ENCODE measurements around the gene VPS35L.

The VPS35L gene, protein sequence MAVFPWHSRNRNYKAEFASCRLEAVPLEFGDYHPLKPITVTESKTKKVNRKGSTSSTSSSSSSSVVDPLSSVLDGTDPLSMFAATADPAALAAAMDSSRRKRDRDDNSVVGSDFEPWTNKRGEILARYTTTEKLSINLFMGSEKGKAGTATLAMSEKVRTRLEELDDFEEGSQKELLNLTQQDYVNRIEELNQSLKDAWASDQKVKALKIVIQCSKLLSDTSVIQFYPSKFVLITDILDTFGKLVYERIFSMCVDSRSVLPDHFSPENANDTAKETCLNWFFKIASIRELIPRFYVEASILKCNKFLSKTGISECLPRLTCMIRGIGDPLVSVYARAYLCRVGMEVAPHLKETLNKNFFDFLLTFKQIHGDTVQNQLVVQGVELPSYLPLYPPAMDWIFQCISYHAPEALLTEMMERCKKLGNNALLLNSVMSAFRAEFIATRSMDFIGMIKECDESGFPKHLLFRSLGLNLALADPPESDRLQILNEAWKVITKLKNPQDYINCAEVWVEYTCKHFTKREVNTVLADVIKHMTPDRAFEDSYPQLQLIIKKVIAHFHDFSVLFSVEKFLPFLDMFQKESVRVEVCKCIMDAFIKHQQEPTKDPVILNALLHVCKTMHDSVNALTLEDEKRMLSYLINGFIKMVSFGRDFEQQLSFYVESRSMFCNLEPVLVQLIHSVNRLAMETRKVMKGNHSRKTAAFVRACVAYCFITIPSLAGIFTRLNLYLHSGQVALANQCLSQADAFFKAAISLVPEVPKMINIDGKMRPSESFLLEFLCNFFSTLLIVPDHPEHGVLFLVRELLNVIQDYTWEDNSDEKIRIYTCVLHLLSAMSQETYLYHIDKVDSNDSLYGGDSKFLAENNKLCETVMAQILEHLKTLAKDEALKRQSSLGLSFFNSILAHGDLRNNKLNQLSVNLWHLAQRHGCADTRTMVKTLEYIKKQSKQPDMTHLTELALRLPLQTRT

DNA sequence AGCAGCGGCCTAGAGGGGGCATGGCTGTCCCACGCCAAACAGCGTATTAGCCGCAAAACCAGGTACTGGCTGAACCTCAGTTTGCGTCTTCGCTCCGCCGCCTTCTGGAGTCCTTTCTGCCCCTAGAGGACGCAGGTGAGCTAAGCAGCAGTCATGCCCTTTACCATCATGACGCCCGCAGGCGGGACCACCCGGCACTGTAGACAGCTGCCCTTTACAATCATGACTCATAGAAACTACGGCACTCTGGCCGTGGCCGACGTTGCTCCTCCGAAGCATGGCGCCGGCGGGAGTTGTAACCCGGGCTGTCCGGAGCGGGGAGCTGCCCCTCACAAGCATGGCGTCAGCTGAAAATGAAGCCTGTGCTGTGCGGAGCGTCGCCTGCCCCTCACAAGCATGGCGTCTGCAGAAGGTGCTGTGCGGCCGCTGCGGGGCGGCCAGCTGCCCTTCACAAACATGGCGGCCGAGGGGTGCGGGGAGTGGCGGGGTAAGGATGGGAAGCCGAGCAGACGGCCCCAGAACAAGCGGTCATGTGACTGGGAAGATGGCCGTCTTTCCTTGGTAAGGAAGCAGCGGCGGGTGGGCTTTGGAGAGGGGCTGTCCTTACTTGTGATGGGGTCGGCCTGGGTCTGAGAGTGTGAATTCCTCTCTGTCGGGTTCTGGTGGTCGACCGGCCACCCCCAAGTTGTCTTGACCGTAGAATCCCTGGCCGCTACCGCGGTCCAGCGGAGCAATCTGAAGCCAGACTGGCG is at the start of gene VPS35L:
Gene VPS35L (plus strand): TSS at position 518 of the 752 bp plus-strand sequence. CDS start 27 bp downstream, at position 545.
- Histone ChIP-seq H3K27me3 (ENCODE audit: control insufficient read depth in 1 of 2, insufficient read depth in 2 of 2, low read length in 2 of 2) (no peaks in the 10 kb centered on the region), H3K4me1 (ENCODE audit: control insufficient read depth, insufficient read depth, low read length) (peaks cover 6% of the 10 kb centered on the region), H3K9me3 (ENCODE audit: control insufficient read depth in 2 of 2, low read length in 2 of 2) (no peaks in the 10 kb centered on the region), H3K9ac (ENCODE audit: low read length in 2 of 2) (peak within 1 kb of the TSS; percentile 97), H3K36me3 (ENCODE audit: control insufficient read depth in 2 of 2, insufficient read depth in 2 of 2, low read length in 2 of 2) (peaks cover 3 to 4% of the 10 kb centered on the region in 2 donors), H3K27ac (ENCODE audit: low read length) (peak within 1 kb of the TSS; percentile 90), H3K4me3 (ENCODE audit: low read length in 2 of 2) (peak within 1 kb of the TSS; percentile 94 to 98)

DNA sequence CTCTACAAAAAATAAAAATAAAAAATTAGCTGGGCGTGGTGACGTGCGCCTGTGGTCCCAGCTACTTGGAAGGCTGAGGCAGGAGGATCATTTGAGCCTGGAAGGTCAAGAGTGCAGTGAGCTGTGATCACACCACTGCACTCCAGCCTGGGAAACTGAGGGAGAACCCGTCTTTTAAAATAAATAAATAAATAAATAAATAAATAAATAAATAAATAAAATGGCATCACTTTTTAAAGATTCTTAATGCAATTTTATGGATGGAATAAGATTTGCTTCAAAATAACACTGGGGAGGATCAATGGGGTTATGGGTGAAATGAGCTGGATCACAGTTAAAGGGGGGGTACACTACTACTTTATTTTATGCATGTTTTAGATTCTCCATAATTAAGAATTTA is 48.5 kb upstream of the VPS35L start:
- Histone ChIP-seq H3K36me3 (ENCODE audit: control insufficient read depth in 2 of 2, insufficient read depth in 2 of 2, low read length in 2 of 2) (peaks cover 37 to 51% of the 10 kb centered on the region in 2 donors), H3K9me3 (ENCODE audit: control insufficient read depth in 2 of 2, low read length in 2 of 2) (no peaks in the 10 kb centered on the region), H3K4me3 (ENCODE audit: low read length in 2 of 2) (no peak overlapping the region), H3K27me3 (ENCODE audit: control insufficient read depth in 1 of 2, insufficient read depth in 2 of 2, low read length in 2 of 2) (no peaks in the 10 kb centered on the region), H3K27ac (ENCODE audit: low read length) (no peak overlapping the region), H3K9ac (ENCODE audit: low read length in 2 of 2) (no peak overlapping the region), H3K4me1 (ENCODE audit: control insufficient read depth, insufficient read depth, low read length) (no peaks in the 10 kb centered on the region)

DNA sequence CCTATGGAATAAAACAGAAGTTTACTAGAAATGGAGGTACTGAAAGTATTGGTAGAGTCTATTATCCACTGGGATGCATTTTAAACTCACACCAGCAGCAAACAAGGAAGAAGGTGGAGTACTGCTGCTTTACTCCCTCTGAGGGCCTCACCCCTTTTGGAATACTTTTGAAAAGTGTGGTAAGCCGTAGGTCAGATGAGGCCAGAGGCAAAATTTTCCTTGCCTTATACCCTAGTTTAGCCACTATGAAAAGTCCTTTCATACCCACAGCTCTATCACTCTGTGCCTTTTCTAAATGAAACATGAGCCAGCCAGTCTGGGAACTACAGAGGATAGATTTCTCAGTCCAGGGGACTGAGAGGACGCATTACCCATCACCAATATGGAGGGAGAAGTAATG is 47.6 kb upstream of the VPS35L start:
- H3K9ac ChIP-seq (ENCODE audit: low read length in 2 of 2) = no peak overlapping the region
- H3K9me3 ChIP-seq (ENCODE audit: control insufficient read depth in 2 of 2, low read length in 2 of 2) = no peaks in the 10 kb centered on the region
- H3K27me3 ChIP-seq (ENCODE audit: control insufficient read depth in 1 of 2, insufficient read depth in 2 of 2, low read length in 2 of 2) = no peaks in the 10 kb centered on the region
- no peaks in the 10 kb centered on the region for H3K4me1 ChIP-seq (ENCODE audit: control insufficient read depth, insufficient read depth, low read length)
- H3K4me3 ChIP-seq (ENCODE audit: low read length in 2 of 2) = no peak overlapping the region
- H3K36me3 ChIP-seq (ENCODE audit: control insufficient read depth in 2 of 2, insufficient read depth in 2 of 2, low read length in 2 of 2) = peaks cover 29 to 43% of the 10 kb centered on the region in 2 donors
- no peak overlapping the region for H3K27ac ChIP-seq (ENCODE audit: low read length)

DNA sequence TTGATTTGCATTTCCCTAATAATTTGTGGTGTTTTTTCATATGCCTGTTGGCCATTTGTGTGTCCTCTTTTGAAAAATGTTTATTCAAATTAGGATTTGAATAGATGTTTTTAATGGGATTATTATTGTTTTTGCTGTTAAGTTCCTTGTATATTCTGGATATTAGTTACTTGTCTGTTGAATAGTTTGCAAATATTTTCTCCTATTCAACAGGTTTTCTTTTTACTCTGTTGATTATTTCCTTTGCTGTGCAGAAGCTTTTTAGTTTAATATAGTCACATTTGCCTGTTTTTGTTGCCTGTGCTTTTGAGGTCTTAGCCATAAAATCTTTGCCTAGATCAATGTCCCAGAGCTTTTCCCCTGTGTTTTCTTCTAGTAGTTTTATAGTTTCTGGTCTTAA is 43.2 kb upstream of the VPS35L start:
- Histone ChIP-seq H3K4me3 (ENCODE audit: low read length in 2 of 2) (no peak overlapping the region), H3K4me1 (ENCODE audit: control insufficient read depth, insufficient read depth, low read length) (no peaks in the 10 kb centered on the region), H3K27ac (ENCODE audit: low read length) (no peak overlapping the region), H3K9me3 (ENCODE audit: control insufficient read depth in 2 of 2, low read length in 2 of 2) (no peaks in the 10 kb centered on the region), H3K36me3 (ENCODE audit: control insufficient read depth in 2 of 2, insufficient read depth in 2 of 2, low read length in 2 of 2) (peaks cover 17 to 33% of the 10 kb centered on the region in 2 donors), H3K9ac (ENCODE audit: low read length in 2 of 2) (no peak overlapping the region), H3K27me3 (ENCODE audit: control insufficient read depth in 1 of 2, insufficient read depth in 2 of 2, low read length in 2 of 2) (no peaks in the 10 kb centered on the region)

DNA sequence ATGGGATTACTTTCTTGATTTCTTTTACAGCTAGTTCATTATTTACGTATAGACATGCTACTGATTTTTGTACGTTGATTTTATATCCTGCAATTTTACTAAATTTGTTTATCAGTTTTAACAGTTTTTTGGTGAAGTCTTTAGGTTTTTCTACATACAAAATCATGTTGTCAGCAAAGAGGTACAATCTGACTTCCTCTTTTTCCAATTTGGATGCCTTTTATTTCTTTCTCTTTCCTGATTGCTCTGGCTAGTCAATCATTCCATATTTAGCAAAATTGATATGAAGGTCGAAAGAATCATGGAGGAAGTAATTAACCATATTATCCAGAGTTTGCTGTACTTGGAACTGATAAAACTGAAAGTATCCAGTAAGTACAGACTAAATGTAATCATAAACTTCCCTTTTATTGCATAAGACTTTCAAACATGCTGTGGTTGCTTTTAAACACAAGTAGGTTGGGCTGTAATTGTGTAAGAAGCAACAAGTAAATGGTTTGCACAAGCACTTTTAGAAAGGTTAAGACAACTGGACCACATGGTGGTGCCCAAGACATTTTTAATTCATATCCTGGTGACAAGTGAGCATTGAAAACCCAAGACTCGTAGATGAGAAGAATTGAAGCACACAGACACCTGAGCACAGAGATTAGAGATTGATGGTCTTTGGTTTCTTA is 42.0 kb upstream of the VPS35L start:
- no peak overlapping the region for H3K9ac ChIP-seq (ENCODE audit: low read length in 2 of 2)
- no peak overlapping the region for H3K4me3 ChIP-seq (ENCODE audit: low read length in 2 of 2)
- no peaks in the 10 kb centered on the region for H3K27me3 ChIP-seq (ENCODE audit: control insufficient read depth in 1 of 2, insufficient read depth in 2 of 2, low read length in 2 of 2)
- H3K4me1 ChIP-seq (ENCODE audit: control insufficient read depth, insufficient read depth, low read length) = no peaks in the 10 kb centered on the region
- peaks cover 9 to 26% of the 10 kb centered on the region in 2 donors for H3K36me3 ChIP-seq (ENCODE audit: control insufficient read depth in 2 of 2, insufficient read depth in 2 of 2, low read length in 2 of 2)
- H3K27ac ChIP-seq (ENCODE audit: low read length) = no peak overlapping the region
- H3K9me3 ChIP-seq (ENCODE audit: control insufficient read depth in 2 of 2, low read length in 2 of 2) = no peaks in the 10 kb centered on the region

DNA sequence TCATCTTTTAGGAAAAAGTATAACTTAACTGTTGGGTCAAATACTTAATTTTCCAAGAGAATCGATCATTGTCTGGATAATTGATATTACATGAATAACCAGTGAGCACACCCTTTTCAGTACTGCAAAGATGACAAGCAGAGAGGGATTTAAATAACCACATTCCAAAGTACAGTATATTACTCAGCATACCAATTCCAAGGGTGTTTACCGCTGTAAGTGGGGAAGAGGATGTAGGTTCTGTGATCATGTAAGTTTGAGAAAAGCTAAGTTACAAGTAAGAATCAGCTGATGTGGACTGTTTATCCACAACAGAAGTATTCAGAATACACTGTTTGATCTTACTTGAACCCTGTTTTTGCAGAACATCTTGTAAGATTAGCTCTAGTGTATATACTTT is 39.7 kb upstream of the VPS35L start:
- Histone ChIP-seq H3K27me3 (ENCODE audit: control insufficient read depth in 1 of 2, insufficient read depth in 2 of 2, low read length in 2 of 2) (no peaks in the 10 kb centered on the region), H3K9ac (ENCODE audit: low read length in 2 of 2) (no peak overlapping the region), H3K36me3 (ENCODE audit: control insufficient read depth in 2 of 2, insufficient read depth in 2 of 2, low read length in 2 of 2) (peaks cover 4 to 18% of the 10 kb centered on the region in 2 donors), H3K4me1 (ENCODE audit: control insufficient read depth, insufficient read depth, low read length) (peaks cover 12% of the 10 kb centered on the region), H3K9me3 (ENCODE audit: control insufficient read depth in 2 of 2, low read length in 2 of 2) (no peaks in the 10 kb centered on the region), H3K27ac (ENCODE audit: low read length) (no peak overlapping the region), H3K4me3 (ENCODE audit: low read length in 2 of 2) (no peak overlapping the region)

DNA sequence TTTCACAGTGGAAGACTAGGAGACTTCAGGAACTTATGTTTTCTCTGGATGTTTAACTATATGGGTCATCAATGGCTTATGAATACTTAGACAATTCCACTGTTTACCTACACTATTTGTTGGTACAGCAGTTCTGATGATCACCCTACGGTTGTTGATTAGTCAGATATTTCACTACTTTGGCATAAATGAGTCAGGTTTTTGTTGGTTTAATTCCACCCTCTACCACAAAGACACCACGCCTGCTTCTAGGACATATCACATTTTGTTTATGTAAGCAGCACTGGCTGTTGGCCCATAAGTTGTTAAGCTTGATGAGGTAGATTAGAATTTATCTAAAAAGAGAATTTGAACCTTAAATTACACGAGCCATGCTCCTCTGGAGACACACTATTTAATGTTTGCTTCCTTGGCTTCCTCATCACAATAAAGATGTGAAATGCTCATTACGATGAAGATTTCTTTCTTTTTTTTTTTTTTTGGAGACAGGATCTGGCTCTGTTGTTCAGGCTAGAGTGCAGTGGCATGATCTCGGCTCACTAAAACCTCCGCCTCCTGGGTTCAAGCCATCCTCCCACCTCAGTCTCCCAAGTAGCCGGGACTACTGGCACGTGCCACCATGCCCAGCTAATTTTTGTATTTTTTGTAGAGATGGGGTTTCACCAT is 37.9 kb upstream of the VPS35L start:
- H3K9me3 ChIP-seq (ENCODE audit: control insufficient read depth in 2 of 2, low read length in 2 of 2) = no peaks in the 10 kb centered on the region
- H3K4me1 ChIP-seq (ENCODE audit: control insufficient read depth, insufficient read depth, low read length) = peaks cover 23% of the 10 kb centered on the region
- no peak overlapping the region for H3K4me3 ChIP-seq (ENCODE audit: low read length in 2 of 2)
- no peak overlapping the region for H3K9ac ChIP-seq (ENCODE audit: low read length in 2 of 2)
- H3K36me3 ChIP-seq (ENCODE audit: control insufficient read depth in 2 of 2, insufficient read depth in 2 of 2, low read length in 2 of 2) = peaks cover 4 to 18% of the 10 kb centered on the region in 2 donors
- H3K27ac ChIP-seq (ENCODE audit: low read length) = no peak overlapping the region
- no peaks in the 10 kb centered on the region for H3K27me3 ChIP-seq (ENCODE audit: control insufficient read depth in 1 of 2, insufficient read depth in 2 of 2, low read length in 2 of 2)

DNA sequence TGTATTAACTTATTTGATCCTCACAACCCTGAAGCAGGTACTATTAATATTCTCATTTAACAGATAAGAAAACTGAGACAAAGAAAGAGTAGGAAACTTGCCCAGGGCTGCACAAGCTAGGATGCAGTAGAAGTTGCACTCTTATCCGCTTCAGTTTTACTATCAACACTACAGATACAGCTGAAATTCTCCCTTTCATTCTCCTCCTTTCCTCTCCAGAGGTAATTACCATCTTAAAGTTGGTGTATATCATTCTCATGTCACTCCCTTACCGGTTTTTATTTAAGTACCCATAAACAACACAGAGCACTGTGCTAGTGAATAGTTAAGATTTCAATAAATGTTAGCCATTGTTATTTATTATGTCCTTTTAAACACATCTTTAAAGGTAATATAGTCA is 37.1 kb upstream of the VPS35L start:
- Histone ChIP-seq H3K9me3 (ENCODE audit: control insufficient read depth in 2 of 2, low read length in 2 of 2) (no peaks in the 10 kb centered on the region), H3K4me3 (ENCODE audit: low read length in 2 of 2) (no peak overlapping the region), H3K27ac (ENCODE audit: low read length) (no peak overlapping the region), H3K9ac (ENCODE audit: low read length in 2 of 2) (no peak overlapping the region), H3K4me1 (ENCODE audit: control insufficient read depth, insufficient read depth, low read length) (peaks cover 23% of the 10 kb centered on the region), H3K27me3 (ENCODE audit: control insufficient read depth in 1 of 2, insufficient read depth in 2 of 2, low read length in 2 of 2) (no peaks in the 10 kb centered on the region), H3K36me3 (ENCODE audit: control insufficient read depth in 2 of 2, insufficient read depth in 2 of 2, low read length in 2 of 2) (peaks cover 4 to 18% of the 10 kb centered on the region in 2 donors)

DNA sequence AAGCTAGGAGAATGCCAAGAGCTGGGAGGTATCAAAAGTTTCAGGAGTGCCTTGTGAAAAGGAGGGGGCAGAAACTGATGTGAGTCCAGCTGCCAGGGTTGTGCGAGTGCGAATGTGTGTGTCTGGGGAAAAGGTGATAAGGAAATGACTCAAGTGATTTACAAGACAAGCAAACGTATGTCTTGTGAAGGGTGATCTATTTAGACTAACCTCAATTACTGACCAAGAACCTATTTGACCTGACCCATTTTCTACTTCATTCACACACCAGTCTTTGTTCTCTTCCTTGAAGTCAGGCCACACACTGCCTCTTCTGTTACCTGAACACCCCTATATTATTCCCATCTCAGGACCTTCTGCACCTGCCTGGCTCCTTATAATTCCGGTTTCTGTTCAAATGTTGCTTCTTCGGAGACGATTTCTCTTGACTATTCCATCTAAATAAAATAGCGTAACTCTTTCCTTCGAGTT is 34.6 kb upstream of the VPS35L start:
- Histone ChIP-seq H3K4me1 (ENCODE audit: control insufficient read depth, insufficient read depth, low read length) (peaks cover 35% of the 10 kb centered on the region), H3K9me3 (ENCODE audit: control insufficient read depth in 2 of 2, low read length in 2 of 2) (no peaks in the 10 kb centered on the region), H3K4me3 (ENCODE audit: low read length in 2 of 2) (peak overlapping the region; percentile 85 to 95), H3K27me3 (ENCODE audit: control insufficient read depth in 1 of 2, insufficient read depth in 2 of 2, low read length in 2 of 2) (no peaks in the 10 kb centered on the region), H3K27ac (ENCODE audit: low read length) (peak overlapping the region; percentile 86), H3K36me3 (ENCODE audit: control insufficient read depth in 2 of 2, insufficient read depth in 2 of 2, low read length in 2 of 2) (peaks cover 4 to 11% of the 10 kb centered on the region in 2 donors), H3K9ac (ENCODE audit: low read length in 2 of 2) (peak overlapping the region; percentile 86)
